Neural crest cell (in vitro differentiated cells): ENCODE data around the gene GBF1. TPM values are rescaled to one million over a fixed set of nuclear protein-coding genes. Genes with fewer than 3 reads are reported as not detected.
"Not testable (repeated sequence)": the region's sequence is repeated elsewhere in the genome, so short reads cannot be mapped to it uniquely, and the experiment has no call there.

ENCODE experiments used
- DNase-seq: peaks from one replicate; pipeline ENCODE4 v3.0.0; 2021; ENCODE audit warnings: low read depth, mixed read lengths, low spot score
- H3K27ac Mint-ChIP-seq: one replicate; pipeline ENCODE4 v1.8.0; 2021; ENCODE audit warnings: mild to moderate bottlenecking, mixed read lengths; ENCODE audit not compliant: unreplicated experiment
- H3K27me3 Mint-ChIP-seq: 2 replicates; pipeline ENCODE4 v1.8.0; 2021; ENCODE audit warnings: low read depth, mild to moderate bottlenecking, mixed read lengths
- H3K36me3 Mint-ChIP-seq: 2 replicates; pipeline ENCODE4 v1.8.0; 2021; ENCODE audit warnings: low read depth, mild to moderate bottlenecking, mixed read lengths
- H3K4me1 Mint-ChIP-seq: 2 replicates; pipeline ENCODE4 v1.8.0; 2021; ENCODE audit warnings: mixed read lengths
- H3K4me3 Mint-ChIP-seq: one replicate; pipeline ENCODE4 v1.8.0; 2021; ENCODE audit warnings: mild to moderate bottlenecking, mixed read lengths
- H3K9me3 Mint-ChIP-seq: 2 replicates; pipeline ENCODE4 v1.8.0; 2021; ENCODE audit warnings: mixed read lengths
- CTCF ChIP-seq: fragments of 200-600 bp; sonication (generic); conservative IDR thresholded peaks from 2 replicates; pipeline ENCODE4 v1.5.0; 2021; ENCODE audit warnings: antibody characterized with exemption, mild to moderate bottlenecking
- total RNA-seq: library from RNA; stranded (reverse); gene quantifications from 2 replicates; pipeline ENCODE4 v1.2.1, GENCODE V29; 2021

The GBF1 gene
- total RNA-seq, 1 donor from 2014 or later = 43.2 TPM

GRCh38 chr10:102291221-102291905 is 46.0 kb downstream of the GBF1 start:
- no peak overlapping the region for H3K4me3 Mint-ChIP-seq
- no peak overlapping the region for H3K27ac Mint-ChIP-seq
- no peaks in the 10 kb centered on the region for H3K27me3 Mint-ChIP-seq
- H3K9me3 Mint-ChIP-seq = no peaks in the 10 kb centered on the region
- no peak for DNase-seq
- TF ChIP-seq CTCF = no peak
- no peaks in the 10 kb centered on the region for H3K4me1 Mint-ChIP-seq
- no peaks in the 10 kb centered on the region for H3K36me3 Mint-ChIP-seq

GRCh38 chr10:102297101-102297500 is 51.8 kb downstream of the GBF1 start:
- TF ChIP-seq CTCF = no peak
- peaks cover 7% of the 10 kb centered on the region for H3K36me3 Mint-ChIP-seq
- no peak for DNase-seq
- H3K27ac Mint-ChIP-seq = no peak overlapping the region
- H3K9me3 Mint-ChIP-seq = no peaks in the 10 kb centered on the region
- peaks cover 13% of the 10 kb centered on the region for H3K4me1 Mint-ChIP-seq
- no peak overlapping the region for H3K4me3 Mint-ChIP-seq
- H3K27me3 Mint-ChIP-seq = no peaks in the 10 kb centered on the region

- TF ChIP-seq CTCF = no peak
- Mint-ChIP-seq H3K9me3 (peaks cover 2% of the 10 kb centered on the region), H3K27ac (no peak overlapping the region), H3K27me3 (no peaks in the 10 kb centered on the region), H3K4me3 (no peak overlapping the region), H3K36me3 (peaks cover 12% of the 10 kb centered on the region), H3K4me1 (peaks cover 13% of the 10 kb centered on the region)
- no peak for DNase-seq
Measured at GRCh38 chr10:102298899-102299298, 53.6 kb downstream of the GBF1 start.

GRCh38 chr10:102299873-102300272 is 54.5 kb downstream of the GBF1 start:
- H3K27me3 Mint-ChIP-seq = no peaks in the 10 kb centered on the region
- no peak overlapping the region for H3K4me3 Mint-ChIP-seq
- peaks cover 12% of the 10 kb centered on the region for H3K36me3 Mint-ChIP-seq

GRCh38 chr10:102300278-102300843 is 55.0 kb downstream of the GBF1 start:
- Mint-ChIP-seq H3K27me3 (no peaks in the 10 kb centered on the region), H3K27ac (no peak overlapping the region), H3K4me3 (no peak overlapping the region), H3K9me3 (peaks cover 2% of the 10 kb centered on the region), H3K36me3 (peaks cover 12% of the 10 kb centered on the region), H3K4me1 (peaks cover 13% of the 10 kb centered on the region)
- DNase-seq = no peak
- no peak for TF ChIP-seq CTCF

More at GRCh38 chr10:102299873-102300272, 54.5 kb downstream of the GBF1 start:
- DNase-seq = no peak
- H3K9me3 Mint-ChIP-seq = peaks cover 2% of the 10 kb centered on the region
- no peak overlapping the region for H3K27ac Mint-ChIP-seq
- no peak for TF ChIP-seq CTCF
- H3K4me1 Mint-ChIP-seq = peaks cover 13% of the 10 kb centered on the region

GRCh38 chr10:102300912-102301311 is 55.6 kb downstream of the GBF1 start:
- H3K27ac Mint-ChIP-seq, H3K9me3 Mint-ChIP-seq, H3K27me3 Mint-ChIP-seq, DNase-seq, H3K4me3 Mint-ChIP-seq: not testable (repeated sequence)
- peaks cover 13% of the 10 kb centered on the region for H3K4me1 Mint-ChIP-seq
- H3K36me3 Mint-ChIP-seq = peaks cover 15% of the 10 kb centered on the region

GRCh38 chr10:102301332-102301731 is 56.0 kb downstream of the GBF1 start:
- not testable (repeated sequence) for H3K27me3 Mint-ChIP-seq
- H3K36me3 Mint-ChIP-seq = peaks cover 18% of the 10 kb centered on the region

More at GRCh38 chr10:102301332-102301731, 56.0 kb downstream of the GBF1 start:
- H3K27ac Mint-ChIP-seq, DNase-seq, H3K9me3 Mint-ChIP-seq, H3K4me3 Mint-ChIP-seq: not testable (repeated sequence)
- H3K4me1 Mint-ChIP-seq = peaks cover 13% of the 10 kb centered on the region
